Bronchial epithelial cell (primary cell): ENCODE measurements around the gene ENPP6. TPM values are rescaled to one million over a fixed set of nuclear protein-coding genes. Genes with fewer than 3 reads are reported as not detected.

Experiments
- DNase-seq: peaks from one replicate; pipeline ENCODE4 v3.0.0-alpha.2; 2010; ENCODE audit warnings: low read depth
- FAIRE-seq: peaks from 2 replicates; lab custom pipeline; 2011; peaks lifted over from hg19 to GRCh38; lab: Jason Lieb, UNC
- H3K27me3 ChIP-seq: 2 replicates; pipeline ENCODE4 v1.5.1; 2011; ENCODE audit warnings: low read length; ENCODE audit not compliant: control insufficient read depth, insufficient read depth
- H3K36me3 ChIP-seq: 2 replicates; pipeline ENCODE4 v1.5.1; 2011; ENCODE audit warnings: low read length; ENCODE audit not compliant: control insufficient read depth, insufficient read depth
- H3K4me3 ChIP-seq: 2 replicates; pipeline ENCODE4 v1.5.1; 2011; ENCODE audit warnings: mild to moderate bottlenecking, low read depth, low read length, control low read depth
- total RNA-seq: library from RNA; depleted of rRNA; stranded (reverse); fragments of >200 nt; gene quantifications from 2 replicates; pipeline ENCODE4 v1.2.1, GENCODE V29; 2014
- TF ChIP-seq, protein P1 (sequence below): IDR thresholded peaks from 2 replicates; pipeline ENCODE4 v1.5.1; 2011; ENCODE audit warnings: mild to moderate bottlenecking, moderate library complexity, low read length, control low read depth, inconsistent platforms; ENCODE audit not compliant: insufficient read depth, severe bottlenecking

Gene ENPP6
- total RNA-seq, 1 donor from 2014 or later: not detected

DNA sequence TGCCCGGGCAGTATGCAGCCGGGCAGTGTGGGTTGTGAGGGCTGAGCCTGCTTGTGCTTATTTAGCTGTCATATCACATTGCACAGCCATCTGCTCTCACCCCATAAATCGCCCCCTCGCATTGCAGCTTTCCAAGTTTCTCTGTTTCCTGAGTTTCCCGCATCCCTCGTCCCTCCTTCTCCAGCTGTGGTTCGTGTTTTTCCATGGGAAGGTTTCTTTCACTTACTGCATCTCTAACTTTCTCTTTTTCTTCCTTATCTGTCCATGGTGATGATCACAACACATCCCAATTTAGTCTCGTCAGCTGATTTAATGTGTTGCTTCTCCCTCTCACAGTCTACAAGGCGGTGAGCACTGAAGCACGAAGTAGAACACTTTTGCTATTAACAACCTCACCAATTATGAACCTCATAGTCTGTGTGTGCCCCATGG is 118.1 kb downstream of the ENPP6 start:
- DNase-seq: no peak
- Histone ChIP-seq H3K4me3 (no peak overlapping the region), H3K27me3 (no peaks in the 10 kb centered on the region), H3K36me3 (no peaks in the 10 kb centered on the region)
- FAIRE-seq: no peak
- TF ChIP-seq, protein P1, sequence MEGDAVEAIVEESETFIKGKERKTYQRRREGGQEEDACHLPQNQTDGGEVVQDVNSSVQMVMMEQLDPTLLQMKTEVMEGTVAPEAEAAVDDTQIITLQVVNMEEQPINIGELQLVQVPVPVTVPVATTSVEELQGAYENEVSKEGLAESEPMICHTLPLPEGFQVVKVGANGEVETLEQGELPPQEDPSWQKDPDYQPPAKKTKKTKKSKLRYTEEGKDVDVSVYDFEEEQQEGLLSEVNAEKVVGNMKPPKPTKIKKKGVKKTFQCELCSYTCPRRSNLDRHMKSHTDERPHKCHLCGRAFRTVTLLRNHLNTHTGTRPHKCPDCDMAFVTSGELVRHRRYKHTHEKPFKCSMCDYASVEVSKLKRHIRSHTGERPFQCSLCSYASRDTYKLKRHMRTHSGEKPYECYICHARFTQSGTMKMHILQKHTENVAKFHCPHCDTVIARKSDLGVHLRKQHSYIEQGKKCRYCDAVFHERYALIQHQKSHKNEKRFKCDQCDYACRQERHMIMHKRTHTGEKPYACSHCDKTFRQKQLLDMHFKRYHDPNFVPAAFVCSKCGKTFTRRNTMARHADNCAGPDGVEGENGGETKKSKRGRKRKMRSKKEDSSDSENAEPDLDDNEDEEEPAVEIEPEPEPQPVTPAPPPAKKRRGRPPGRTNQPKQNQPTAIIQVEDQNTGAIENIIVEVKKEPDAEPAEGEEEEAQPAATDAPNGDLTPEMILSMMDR: no peak

DNA sequence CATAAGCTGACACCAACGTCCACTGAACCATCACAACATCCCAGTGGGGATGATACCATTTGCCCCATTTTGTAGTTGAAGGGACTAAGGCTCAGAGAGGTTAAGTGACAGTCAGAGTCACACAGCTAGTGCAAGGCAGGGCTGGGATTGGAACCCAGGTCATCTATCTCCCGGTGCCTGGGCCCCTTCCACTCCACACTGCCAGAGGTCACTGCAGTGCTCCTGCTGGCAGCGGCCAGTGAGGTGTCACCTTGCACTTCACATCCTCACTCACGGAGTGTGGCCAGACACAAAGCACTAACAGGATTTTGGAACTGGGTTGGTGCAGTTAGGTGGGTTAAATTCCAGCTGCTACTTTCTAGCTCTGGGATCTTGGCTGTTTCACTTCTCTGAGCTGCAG is 118.7 kb downstream of the ENPP6 start:
- Histone ChIP-seq H3K27me3 (no peaks in the 10 kb centered on the region), H3K4me3 (no peak overlapping the region), H3K36me3 (no peaks in the 10 kb centered on the region)
- DNase-seq (no peak), FAIRE-seq (no peak)
- TF ChIP-seq, protein P1: no peak

DNA sequence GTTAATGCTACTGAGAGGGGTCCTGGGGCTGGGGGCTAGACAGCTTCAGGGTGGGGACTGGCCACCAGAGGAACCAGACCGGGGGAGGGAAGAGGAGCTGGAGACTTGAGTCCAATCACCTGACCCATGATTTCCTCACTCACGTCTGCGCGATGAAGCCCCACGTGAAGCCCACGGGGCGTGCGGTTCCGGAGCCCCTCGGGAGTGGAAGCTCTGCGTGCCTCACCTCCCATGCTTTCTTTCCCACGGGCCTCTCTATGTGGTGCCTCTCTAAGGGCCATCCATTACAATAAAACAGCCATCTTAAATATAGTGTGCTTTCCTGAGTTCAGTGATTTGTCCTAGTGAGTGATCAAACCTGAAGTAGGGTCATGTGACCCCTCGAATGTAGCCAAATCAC is 119.9 kb downstream of the ENPP6 start:
- TF ChIP-seq, protein P1: no peak
- no peaks in the 10 kb centered on the region for H3K36me3 ChIP-seq
- H3K4me3 ChIP-seq: no peak overlapping the region
- no peaks in the 10 kb centered on the region for H3K27me3 ChIP-seq
- FAIRE-seq (no peak), DNase-seq (no peak)

DNA sequence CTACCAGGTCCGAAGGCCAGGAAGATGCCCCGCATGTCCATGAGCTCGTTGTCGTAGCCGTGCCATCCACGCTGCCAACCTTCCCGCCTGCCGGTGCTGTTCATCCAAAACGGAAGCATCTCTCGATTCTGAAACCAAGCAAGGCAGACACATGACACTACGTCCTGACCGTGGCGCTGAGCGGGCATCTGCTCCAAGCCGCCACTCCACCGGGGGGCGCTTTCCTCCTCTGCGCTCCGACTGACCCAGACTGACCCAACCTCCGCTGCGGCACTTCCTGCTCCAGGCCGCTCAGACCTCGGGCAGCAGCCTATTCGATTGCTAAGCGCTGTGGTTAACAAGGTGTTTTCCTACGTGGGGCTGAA is 120.5 kb downstream of the ENPP6 start:
- DNase-seq (no peak), FAIRE-seq (peak; percentile 47)
- TF ChIP-seq, protein P1: no peak
- Histone ChIP-seq H3K27me3 (no peaks in the 10 kb centered on the region), H3K36me3 (no peaks in the 10 kb centered on the region), H3K4me3 (no peak overlapping the region)

DNA sequence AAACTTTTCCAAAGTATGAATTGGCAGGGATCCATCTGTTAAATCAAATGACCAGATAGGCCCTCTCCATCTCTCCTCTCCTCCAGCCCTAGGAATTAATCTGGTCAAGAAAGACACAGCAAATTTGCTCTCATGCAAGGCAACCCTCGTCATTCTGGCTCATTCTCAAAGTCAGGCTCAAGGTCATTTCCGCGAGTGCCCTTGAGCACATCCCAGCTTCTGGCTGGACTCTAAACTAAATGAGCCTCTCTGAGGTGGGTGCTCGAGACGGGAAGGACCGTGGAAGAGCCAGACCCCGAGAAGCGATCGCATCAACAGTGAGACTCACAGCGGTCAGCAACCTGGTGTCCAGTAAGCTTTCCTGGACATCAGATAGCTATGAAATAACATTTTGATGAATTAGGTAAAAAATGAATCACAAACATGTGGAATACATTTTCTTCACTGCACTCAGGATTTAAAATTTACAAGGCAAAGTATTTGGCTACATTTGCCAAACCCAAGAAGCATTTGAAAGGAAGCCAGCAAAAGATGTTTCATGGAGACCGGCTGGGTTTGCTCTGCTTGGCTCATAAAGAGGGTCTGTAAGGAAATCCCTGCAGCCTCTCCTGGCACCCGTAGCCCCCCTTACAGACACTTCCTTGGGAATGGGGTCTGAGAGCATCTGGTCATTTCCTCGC is 121.0 kb downstream of the ENPP6 start:
- TF ChIP-seq, protein P1: no peak
- DNase-seq: no peak
- FAIRE-seq: no peak
- no peak overlapping the region for H3K4me3 ChIP-seq
- no peaks in the 10 kb centered on the region for H3K27me3 ChIP-seq
- no peaks in the 10 kb centered on the region for H3K36me3 ChIP-seq
